GM12865 (cell line): ENCODE measurements around the gene RNASE8.

Experiments used
- DNase-seq: peaks from one replicate; pipeline ENCODE4 v3.0.0; 2010; ENCODE audit warnings: low read depth
- H3K4me3 ChIP-seq: 2 replicates; pipeline ENCODE4 v1.5.1; 2011; ENCODE audit warnings: mild to moderate bottlenecking, low read depth, low read length, control low read depth
- CTCF ChIP-seq: IDR thresholded peaks from 2 replicates; pipeline ENCODE4 v1.5.1; 2011; ENCODE audit warnings: low read length, control low read depth, low read depth, inconsistent platforms; ENCODE audit not compliant: insufficient read depth; ENCODE audit errors: missing control alignments

The RNASE8 gene

GRCh38 chr14:21092273-21093011, 34.8 kb downstream of the RNASE8 start:
- no peak overlapping the region for H3K4me3 ChIP-seq
- peak; percentile 100 for TF ChIP-seq CTCF
- peak; percentile 91 for DNase-seq

- no peak for DNase-seq
- H3K4me3 ChIP-seq, result no peak overlapping the region
Measured at GRCh38 chr14:21093018-21093417, 35.4 kb downstream of the RNASE8 start.

GRCh38 chr14:21093769-21094681, 36.4 kb downstream of the RNASE8 start:
- no peak overlapping the region for H3K4me3 ChIP-seq
- no peak for DNase-seq
- TF ChIP-seq CTCF, result no peak

More at GRCh38 chr14:21093018-21093417, 35.4 kb downstream of the RNASE8 start:
- TF ChIP-seq CTCF, result no peak

GRCh38 chr14:21095430-21096205, 38.0 kb downstream of the RNASE8 start:
- no peak for TF ChIP-seq CTCF
- no peak overlapping the region for H3K4me3 ChIP-seq
- no peak for DNase-seq

GRCh38 chr14:21096438-21096837, 38.8 kb downstream of the RNASE8 start:
- H3K4me3 ChIP-seq, result no peak overlapping the region
- no peak for DNase-seq
- no peak for TF ChIP-seq CTCF

- no peak for DNase-seq
- no peak for TF ChIP-seq CTCF
- H3K4me3 ChIP-seq, result peak overlapping the region; percentile 11; the same call in 1 of the 2 replicates
Measured at GRCh38 chr14:21096978-21097635, 39.5 kb downstream of the RNASE8 start.
